Measurements from ENCODE around the gene SLC22A4.

DNA sequence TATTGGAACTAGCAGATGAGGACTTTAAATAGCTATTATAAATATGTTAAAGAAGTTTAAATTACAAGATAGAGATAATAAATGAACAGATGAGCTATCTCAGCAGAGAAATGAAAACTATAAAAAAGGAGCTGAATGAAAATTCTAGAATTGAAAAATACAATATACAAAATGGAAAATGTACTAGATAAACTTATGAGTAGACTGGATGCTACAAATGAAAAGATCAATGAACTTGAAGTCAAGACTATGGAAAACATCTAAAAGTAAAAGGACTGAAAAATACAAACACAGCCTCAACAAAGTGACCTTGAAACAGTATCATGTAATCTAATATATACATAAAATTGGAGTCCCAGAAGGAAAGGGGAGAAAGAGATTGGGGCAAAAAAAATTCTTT lies 47.4 kb upstream of the SLC22A4 start:
- TF ChIP-seq CTCF (IDR thresholded peaks at IDR 0.05) (no peak), POLR2A (IDR thresholded peaks at IDR 0.05) (no peak), POLR2AphosphoS5 (IDR thresholded peaks at IDR 0.05) (no peak)
